Ovary (tissue), 3 donors: ENCODE measurements around the gene ATP9A.

Experiments
- CTCF ChIP-seq, 3 donors: fragments of 450-650 bp in 2 of 3; fragments of 200-600 bp in 1 of 3; IDR thresholded peaks; one replicate each; pipeline versions ENCODE4 v1.5.1 to v1.8.0; 2016 to 2022; ENCODE audit warnings: antibody characterized with exemption in 3 of 3, mild to moderate bottlenecking in 1 of 3
- EP300 ChIP-seq: sonication (generic); formaldehyde crosslinking; IDR thresholded peaks from one replicate; pipeline ENCODE4 v1.6.1; 2017; ENCODE audit warnings: antibody characterized with exemption
- POLR2A ChIP-seq: fragments of 450-650 bp; IDR thresholded peaks from one replicate; pipeline ENCODE4 v1.6.1; 2017; ENCODE audit warnings: antibody characterized with exemption, mild to moderate bottlenecking, moderate library complexity
- donor health status: DM: no; HTN: no; CAD: no.

- no peak for TF ChIP-seq CTCF (IDR thresholded peaks at IDR 0.05)
- TF ChIP-seq POLR2A: no peak
- no peak for TF ChIP-seq EP300
Observed at GRCh38 chr20:51651921-51652549, 116.2 kb downstream of the ATP9A start.
